HuH-7 (cell line): ENCODE measurements around the gene LRRC8D.

Source experiments
- DNase-seq: peaks from one replicate; pipeline ENCODE4 v3.0.0; 2011; ENCODE audit warnings: low spot score

The LRRC8D gene

GRCh38 chr1:89871768-89872473 is 51.1 kb downstream of the LRRC8D start:
- no peak for DNase-seq

GRCh38 chr1:89872567-89872966 is 51.7 kb downstream of the LRRC8D start:
- DNase-seq = no peak

GRCh38 chr1:89873288-89873687 is 52.5 kb downstream of the LRRC8D start:
- DNase-seq = no peak

- DNase-seq = no peak
Observed at GRCh38 chr1:89873770-89874169, 52.9 kb downstream of the LRRC8D start.

GRCh38 chr1:89876463-89876862 is 55.6 kb downstream of the LRRC8D start:
- no peak for DNase-seq

- DNase-seq = no peak
Observed at GRCh38 chr1:89877756-89878155, 56.9 kb downstream of the LRRC8D start.

GRCh38 chr1:89878256-89878655 is 57.4 kb downstream of the LRRC8D start:
- no peak for DNase-seq

GRCh38 chr1:89880679-89881078 is 59.8 kb downstream of the LRRC8D start:
- DNase-seq = no peak

GRCh38 chr1:89881415-89882058 is 60.7 kb downstream of the LRRC8D start:
- no peak for DNase-seq

- no peak for DNase-seq
Observed at GRCh38 chr1:89882348-89883029, 61.7 kb downstream of the LRRC8D start.

GRCh38 chr1:89883030-89883379 is 62.2 kb downstream of the LRRC8D start:
- no peak for DNase-seq

- DNase-seq = no peak
Observed at GRCh38 chr1:89884718-89885596, 64.1 kb downstream of the LRRC8D start.

- DNase-seq = no peak
Observed at GRCh38 chr1:89887270-89887669, 66.4 kb downstream of the LRRC8D start.

GRCh38 chr1:89887713-89888112 is 66.9 kb downstream of the LRRC8D start:
- DNase-seq = no peak

- DNase-seq = no peak
Observed at GRCh38 chr1:89888480-89889322, 67.9 kb downstream of the LRRC8D start.

GRCh38 chr1:89889323-89889615 is 68.4 kb downstream of the LRRC8D start:
- DNase-seq = no peak

GRCh38 chr1:89890085-89890752 is 69.4 kb downstream of the LRRC8D start:
- no peak for DNase-seq

GRCh38 chr1:89892816-89893215 is 72.0 kb downstream of the LRRC8D start:
- DNase-seq = no peak

GRCh38 chr1:89894210-89895201 is 73.7 kb downstream of the LRRC8D start:
- DNase-seq = no peak
